ENCODE data around the gene MYO16.
A peak's percentile ranks its signal among the peaks of the same experiment; 100 is the strongest.

Gene MYO16

GRCh38 chr13:109207622-109208021 lies 578.2 kb downstream of the MYO16 start:
- 95% methylated on average over 12 of the region's 12 CpGs for WGBS
- no peak overlapping the region for H4K8ac ChIP-seq (ENCODE audit: low read length)
- DNase-seq = no peak
- no peaks in the 10 kb centered on the region for H3K36me3 ChIP-seq (ENCODE audit: control insufficient read depth in 1 of 2, insufficient read depth in 2 of 2, low read depth in 1 of 2, low read length in 2 of 2)
- H3K27ac ChIP-seq (ENCODE audit: low read length, poor library complexity, severe bottlenecking) = no peak overlapping the region
- H3K14ac ChIP-seq (ENCODE audit: low read length in 2 of 2) = no peak overlapping the region
- no peak overlapping the region for H3K4me3 ChIP-seq (ENCODE audit: insufficient read depth in 1 of 2, low read depth in 1 of 2, low read length in 2 of 2)
- no peak overlapping the region for H2AK5ac ChIP-seq (ENCODE audit: low read length, severe bottlenecking)
- H3K4ac ChIP-seq (ENCODE audit: low read depth in 1 of 2, low read length in 2 of 2) = no peak overlapping the region
- H3K79me1 ChIP-seq (replicated peaks; ENCODE audit: low read length, poor library complexity, severe bottlenecking) = no peaks in the 10 kb centered on the region
- no peaks in the 10 kb centered on the region for H3K27me3 ChIP-seq (ENCODE audit: control insufficient read depth in 1 of 2, insufficient read depth in 1 of 2, low read length in 2 of 2)
- no peak overlapping the region for H2BK15ac ChIP-seq (ENCODE audit: low read depth, poor library complexity, severe bottlenecking)
- no peak overlapping the region for H3K4me2 ChIP-seq (ENCODE audit: low read length, poor library complexity, severe bottlenecking)
- no peak overlapping the region for H2BK5ac ChIP-seq (ENCODE audit: low read depth, low read length, poor library complexity, severe bottlenecking)
- H3K23ac ChIP-seq (ENCODE audit: low read length in 2 of 2) = no peak overlapping the region
- H2BK12ac ChIP-seq (ENCODE audit: low read length in 2 of 2) = peak overlapping the region in 1 of 2 experiments; percentile 15
- H3K9ac ChIP-seq (ENCODE audit: low read length) = no peak overlapping the region
- H4K91ac ChIP-seq (ENCODE audit: low read length) = no peak overlapping the region
- H3K9me3 ChIP-seq (ENCODE audit: control insufficient read depth, low read length) = no peaks in the 10 kb centered on the region
- no peak overlapping the region for H2BK120ac ChIP-seq (ENCODE audit: low read depth, low read length)
- no peaks in the 10 kb centered on the region for H3K4me1 ChIP-seq (ENCODE audit: control insufficient read depth, insufficient read depth, low read depth, low read length)
- no peak overlapping the region for H2AFZ ChIP-seq (ENCODE audit: low read depth, low read length)
- no peak overlapping the region for H3K18ac ChIP-seq (ENCODE audit: low read depth in 1 of 2, low read length in 2 of 2)

GRCh38 chr13:109208522-109208921 lies 579.1 kb downstream of the MYO16 start:
- Histone ChIP-seq H4K8ac (ENCODE audit: low read length) (no peak overlapping the region), H3K9ac (ENCODE audit: low read length) (no peak overlapping the region), H3K79me1 (replicated peaks; ENCODE audit: low read length, poor library complexity, severe bottlenecking) (no peaks in the 10 kb centered on the region), H2BK5ac (ENCODE audit: low read depth, low read length, poor library complexity, severe bottlenecking) (no peak overlapping the region), H2AK5ac (ENCODE audit: low read length, severe bottlenecking) (no peak overlapping the region), H3K9me3 (ENCODE audit: control insufficient read depth, low read length) (no peaks in the 10 kb centered on the region), H3K27ac (ENCODE audit: low read length, poor library complexity, severe bottlenecking) (no peak overlapping the region), H2BK15ac (ENCODE audit: low read depth, poor library complexity, severe bottlenecking) (no peak overlapping the region), H3K4me1 (ENCODE audit: control insufficient read depth, insufficient read depth, low read depth, low read length) (no peaks in the 10 kb centered on the region), H2BK120ac (ENCODE audit: low read depth, low read length) (no peak overlapping the region), H3K4ac (ENCODE audit: low read depth in 1 of 2, low read length in 2 of 2) (no peak overlapping the region), H3K23ac (ENCODE audit: low read length in 2 of 2) (no peak overlapping the region), H3K14ac (ENCODE audit: low read length in 2 of 2) (no peak overlapping the region), H3K18ac (ENCODE audit: low read depth in 1 of 2, low read length in 2 of 2) (no peak overlapping the region), H4K91ac (ENCODE audit: low read length) (no peak overlapping the region), H3K27me3 (ENCODE audit: control insufficient read depth in 1 of 2, insufficient read depth in 1 of 2, low read length in 2 of 2) (no peaks in the 10 kb centered on the region), H2AFZ (ENCODE audit: low read depth, low read length) (no peak overlapping the region), H3K4me3 (ENCODE audit: insufficient read depth in 1 of 2, low read depth in 1 of 2, low read length in 2 of 2) (no peak overlapping the region), H3K36me3 (ENCODE audit: control insufficient read depth in 1 of 2, insufficient read depth in 2 of 2, low read depth in 1 of 2, low read length in 2 of 2) (no peaks in the 10 kb centered on the region), H2BK12ac (ENCODE audit: low read length in 2 of 2) (no peak overlapping the region), H3K4me2 (ENCODE audit: low read length, poor library complexity, severe bottlenecking) (no peak overlapping the region)
- WGBS = 69% methylated on average over 3 of the region's 5 CpGs
- no peak for DNase-seq

- peaks cover 2% of the 10 kb centered on the region for H3K4me1 ChIP-seq (ENCODE audit: control insufficient read depth, insufficient read depth, low read depth, low read length)
Observed at GRCh38 chr13:109209526-109209925, 580.1 kb downstream of the MYO16 start.

GRCh38 chr13:109211616-109212015 lies 582.2 kb downstream of the MYO16 start:
- Histone ChIP-seq H3K4ac (ENCODE audit: low read depth in 1 of 2, low read length in 2 of 2) (no peak overlapping the region), H3K23ac (ENCODE audit: low read length in 2 of 2) (no peak overlapping the region), H3K14ac (ENCODE audit: low read length in 2 of 2) (no peak overlapping the region), H2BK15ac (ENCODE audit: low read depth, poor library complexity, severe bottlenecking) (no peak overlapping the region), H2BK120ac (ENCODE audit: low read depth, low read length) (no peak overlapping the region), H3K4me2 (ENCODE audit: low read length, poor library complexity, severe bottlenecking) (no peak overlapping the region), H3K4me3 (ENCODE audit: insufficient read depth in 1 of 2, low read depth in 1 of 2, low read length in 2 of 2) (no peak overlapping the region), H3K27ac (ENCODE audit: low read length, poor library complexity, severe bottlenecking) (no peak overlapping the region), H3K9me3 (ENCODE audit: control insufficient read depth, low read length) (no peaks in the 10 kb centered on the region), H3K36me3 (ENCODE audit: control insufficient read depth in 1 of 2, insufficient read depth in 2 of 2, low read depth in 1 of 2, low read length in 2 of 2) (no peaks in the 10 kb centered on the region), H2BK12ac (ENCODE audit: low read length in 2 of 2) (no peak overlapping the region), H3K4me1 (ENCODE audit: control insufficient read depth, insufficient read depth, low read depth, low read length) (peaks cover 2% of the 10 kb centered on the region), H3K79me1 (replicated peaks; ENCODE audit: low read length, poor library complexity, severe bottlenecking) (no peaks in the 10 kb centered on the region), H2AK5ac (ENCODE audit: low read length, severe bottlenecking) (no peak overlapping the region), H3K27me3 (ENCODE audit: control insufficient read depth in 1 of 2, insufficient read depth in 1 of 2, low read length in 2 of 2) (no peaks in the 10 kb centered on the region), H4K91ac (ENCODE audit: low read length) (no peak overlapping the region), H2BK5ac (ENCODE audit: low read depth, low read length, poor library complexity, severe bottlenecking) (no peak overlapping the region), H4K8ac (ENCODE audit: low read length) (no peak overlapping the region), H3K18ac (ENCODE audit: low read depth in 1 of 2, low read length in 2 of 2) (no peak overlapping the region), H3K9ac (ENCODE audit: low read length) (no peak overlapping the region), H2AFZ (ENCODE audit: low read depth, low read length) (no peak overlapping the region)
- no peak for DNase-seq
- 64% methylated on average over 2 of the region's 2 CpGs for WGBS

More at GRCh38 chr13:109209526-109209925, 580.1 kb downstream of the MYO16 start:
- DNase-seq = no peak
- Histone ChIP-seq H3K14ac (ENCODE audit: low read length in 2 of 2) (no peak overlapping the region), H2BK5ac (ENCODE audit: low read depth, low read length, poor library complexity, severe bottlenecking) (no peak overlapping the region), H3K4ac (ENCODE audit: low read depth in 1 of 2, low read length in 2 of 2) (no peak overlapping the region), H3K27me3 (ENCODE audit: control insufficient read depth in 1 of 2, insufficient read depth in 1 of 2, low read length in 2 of 2) (no peaks in the 10 kb centered on the region), H3K4me3 (ENCODE audit: insufficient read depth in 1 of 2, low read depth in 1 of 2, low read length in 2 of 2) (no peak overlapping the region), H4K8ac (ENCODE audit: low read length) (no peak overlapping the region), H3K27ac (ENCODE audit: low read length, poor library complexity, severe bottlenecking) (no peak overlapping the region), H3K79me1 (replicated peaks; ENCODE audit: low read length, poor library complexity, severe bottlenecking) (no peaks in the 10 kb centered on the region), H3K9me3 (ENCODE audit: control insufficient read depth, low read length) (no peaks in the 10 kb centered on the region), H2BK120ac (ENCODE audit: low read depth, low read length) (no peak overlapping the region), H3K36me3 (ENCODE audit: control insufficient read depth in 1 of 2, insufficient read depth in 2 of 2, low read depth in 1 of 2, low read length in 2 of 2) (no peaks in the 10 kb centered on the region), H4K91ac (ENCODE audit: low read length) (no peak overlapping the region), H3K4me2 (ENCODE audit: low read length, poor library complexity, severe bottlenecking) (no peak overlapping the region), H3K18ac (ENCODE audit: low read depth in 1 of 2, low read length in 2 of 2) (no peak overlapping the region), H2AFZ (ENCODE audit: low read depth, low read length) (no peak overlapping the region), H2BK15ac (ENCODE audit: low read depth, poor library complexity, severe bottlenecking) (no peak overlapping the region), H3K9ac (ENCODE audit: low read length) (no peak overlapping the region), H3K23ac (ENCODE audit: low read length in 2 of 2) (no peak overlapping the region), H2BK12ac (ENCODE audit: low read length in 2 of 2) (no peak overlapping the region), H2AK5ac (ENCODE audit: low read length, severe bottlenecking) (no peak overlapping the region)
- 91% methylated on average over 2 of the region's 2 CpGs for WGBS
